Colonic mucosa (tissue), 4 donors: Measurements from ENCODE around the gene CALML6. TPM values are rescaled to one million over a fixed set of nuclear protein-coding genes. Genes with fewer than 3 reads are reported as not detected.

Experiments used
- DNase-seq: peaks from one replicate; pipeline ENCODE4 v3.0.0-alpha.2; 2020
- H3K27ac ChIP-seq: fragments of 200-600 bp; one replicate; pipeline ENCODE4 v1.8.0; 2021
- H3K27me3 ChIP-seq: fragments of 200-600 bp; one replicate; pipeline ENCODE4 v1.8.0; 2021
- H3K36me3 ChIP-seq: fragments of 200-600 bp; one replicate; pipeline ENCODE4 v1.8.0; 2021
- H3K4me1 ChIP-seq: fragments of 200-600 bp; one replicate; pipeline ENCODE4 v1.8.0; 2021; ENCODE audit warnings: mild to moderate bottlenecking
- H3K4me3 ChIP-seq: fragments of 200-600 bp; one replicate; pipeline ENCODE4 v1.8.0; 2021
- H3K9ac ChIP-seq, 2 donors: one replicate each; pipeline ENCODE4 v1.7.0; 2013; ENCODE audit warnings: control low read depth in 2 of 2, low read depth in 2 of 2, low read length in 2 of 2
- H3K9me3 ChIP-seq: fragments of 200-600 bp; one replicate; pipeline ENCODE4 v1.8.0; 2021
- intact Hi-C: fragments of 100-400 bp; cut with DNase I; formaldehyde crosslinking; loops from one replicate; pipeline ENCODE4 v1.14.1; 2022
- total RNA-seq, 2 donors: library from RNA; stranded (reverse); fragmentation: NEBNext Ultra II Directional in 1 of 2; extraction: Animal tissue kit (Norgen Biotek cat#: 25700) in 1 of 2; gene quantifications; one replicate each; pipeline ENCODE4 v1.2.1, GENCODE V29; 2021
- TF ChIP-seq, protein P1 (sequence below): fragments of 200-600 bp; IDR thresholded peaks from one replicate; pipeline ENCODE4 v1.8.0; 2022; ENCODE audit warnings: antibody characterized with exemption, mild to moderate bottlenecking
- donor health status: healthy.
- donor health status: DM: no; HTN: no; CAD: no.
- donor health status: DM: no; HTN: no; CAD: no.

Gene CALML6
- total RNA-seq, 2 donors from 2014 or later, result 0.17 TPM; not detected in 1

DNA sequence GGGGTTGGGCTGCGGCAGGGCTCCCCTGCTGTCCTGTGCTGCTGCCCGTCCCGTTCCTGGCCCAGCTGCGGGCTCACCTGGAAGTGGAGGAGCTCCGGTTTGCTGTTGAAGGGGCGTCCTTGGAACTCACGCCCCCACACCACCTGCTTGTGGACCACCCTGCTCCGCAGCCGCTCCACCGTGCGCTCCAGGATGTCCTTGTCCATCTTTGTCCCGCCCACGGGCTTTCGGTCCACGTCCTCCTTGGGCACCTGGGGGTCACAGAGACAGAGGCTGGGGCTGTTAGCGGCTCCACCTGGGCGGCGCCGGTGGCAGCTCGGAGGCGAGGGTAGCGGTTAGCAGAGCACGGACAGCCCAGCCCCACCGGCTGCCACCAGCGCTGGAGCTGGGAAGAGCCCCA is 49.8 kb downstream of the CALML6 start:
- no peaks in the 10 kb centered on the region for H3K36me3 ChIP-seq
- no peaks in the 10 kb centered on the region for H3K4me1 ChIP-seq
- intact Hi-C loops, result loop anchor here (5.0 to 10.0 kb wide), 2 partner anchors 72 to 210 kb away; no protein-coding TSS in a partner anchor
- DNase-seq, result no peak
- no peak overlapping the region for H3K4me3 ChIP-seq
- H3K27me3 ChIP-seq, result peaks cover 3% of the 10 kb centered on the region
- TF ChIP-seq, protein P1, sequence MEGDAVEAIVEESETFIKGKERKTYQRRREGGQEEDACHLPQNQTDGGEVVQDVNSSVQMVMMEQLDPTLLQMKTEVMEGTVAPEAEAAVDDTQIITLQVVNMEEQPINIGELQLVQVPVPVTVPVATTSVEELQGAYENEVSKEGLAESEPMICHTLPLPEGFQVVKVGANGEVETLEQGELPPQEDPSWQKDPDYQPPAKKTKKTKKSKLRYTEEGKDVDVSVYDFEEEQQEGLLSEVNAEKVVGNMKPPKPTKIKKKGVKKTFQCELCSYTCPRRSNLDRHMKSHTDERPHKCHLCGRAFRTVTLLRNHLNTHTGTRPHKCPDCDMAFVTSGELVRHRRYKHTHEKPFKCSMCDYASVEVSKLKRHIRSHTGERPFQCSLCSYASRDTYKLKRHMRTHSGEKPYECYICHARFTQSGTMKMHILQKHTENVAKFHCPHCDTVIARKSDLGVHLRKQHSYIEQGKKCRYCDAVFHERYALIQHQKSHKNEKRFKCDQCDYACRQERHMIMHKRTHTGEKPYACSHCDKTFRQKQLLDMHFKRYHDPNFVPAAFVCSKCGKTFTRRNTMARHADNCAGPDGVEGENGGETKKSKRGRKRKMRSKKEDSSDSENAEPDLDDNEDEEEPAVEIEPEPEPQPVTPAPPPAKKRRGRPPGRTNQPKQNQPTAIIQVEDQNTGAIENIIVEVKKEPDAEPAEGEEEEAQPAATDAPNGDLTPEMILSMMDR, result no peak
- no peaks in the 10 kb centered on the region for H3K9me3 ChIP-seq
- H3K27ac ChIP-seq, result no peak overlapping the region
- no peak overlapping the region for H3K9ac ChIP-seq

DNA sequence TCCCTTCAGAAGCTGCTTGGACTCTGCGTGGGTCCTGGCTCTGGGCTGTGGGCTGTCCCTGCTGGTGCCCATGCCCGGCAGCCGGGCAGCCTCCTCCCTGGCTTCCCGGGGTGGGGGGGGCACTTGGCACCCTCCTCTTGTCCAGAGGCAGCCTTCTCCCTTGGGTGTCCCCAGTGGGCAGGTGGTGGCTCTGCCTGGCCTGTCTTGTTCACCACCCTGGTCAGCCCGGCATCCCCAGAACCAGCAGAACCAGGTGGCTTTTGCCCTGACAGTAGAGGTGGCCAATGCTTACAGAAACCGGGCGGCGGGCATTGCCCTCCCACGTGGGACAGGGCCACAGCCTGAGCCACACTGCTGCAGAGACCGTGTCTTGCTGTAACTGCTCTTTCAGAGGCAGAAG is 50.5 kb downstream of the CALML6 start:
- Histone ChIP-seq H3K36me3 (no peaks in the 10 kb centered on the region), H3K9me3 (no peaks in the 10 kb centered on the region), H3K4me3 (no peak overlapping the region), H3K27ac (no peak overlapping the region), H3K9ac (no peak overlapping the region), H3K4me1 (no peaks in the 10 kb centered on the region), H3K27me3 (peaks cover 3% of the 10 kb centered on the region)
- intact Hi-C loops, result loop anchor here (10.0 kb wide), 1 partner anchor 209 kb away; no protein-coding TSS in a partner anchor
- TF ChIP-seq, protein P1, result no peak
- DNase-seq, result no peak

DNA sequence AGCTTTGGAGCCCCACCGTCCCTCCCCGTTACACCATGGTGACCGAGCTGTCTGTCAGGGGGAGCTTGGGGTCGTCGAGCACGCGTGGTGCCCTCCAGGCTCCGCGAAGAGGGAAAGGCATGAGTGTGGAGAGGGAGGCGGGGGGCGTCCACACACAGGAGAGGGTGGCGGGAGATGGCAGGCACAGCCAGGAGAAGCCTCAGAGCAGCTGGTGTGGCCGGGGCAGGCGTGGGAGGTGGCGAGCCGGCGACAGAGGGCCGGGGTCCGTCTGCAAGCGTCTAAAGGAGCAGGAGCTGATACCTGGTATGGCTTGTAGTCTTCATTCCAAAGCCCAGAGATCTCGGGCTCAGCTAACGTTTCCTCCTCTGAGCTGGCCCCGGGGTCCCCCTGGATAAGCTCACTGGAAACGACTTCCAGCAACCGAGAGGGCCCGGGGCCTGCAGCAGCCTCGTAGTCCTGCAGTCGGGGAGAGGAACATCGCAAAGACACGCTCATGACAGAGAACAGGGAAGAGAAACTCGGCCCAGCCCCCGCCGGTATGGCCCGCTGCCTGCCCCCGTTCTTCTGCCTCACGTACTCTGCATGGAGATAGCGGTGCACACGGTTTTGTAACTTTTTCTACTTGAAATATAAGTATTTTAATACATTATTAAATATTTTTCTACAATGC is 51.1 kb downstream of the CALML6 start:
- no peak for DNase-seq
- Histone ChIP-seq H3K4me1 (no peaks in the 10 kb centered on the region), H3K27me3 (peaks cover 3% of the 10 kb centered on the region), H3K36me3 (no peaks in the 10 kb centered on the region), H3K4me3 (no peak overlapping the region), H3K9me3 (no peaks in the 10 kb centered on the region), H3K9ac (no peak overlapping the region), H3K27ac (no peak overlapping the region)
- intact Hi-C loops, result loop anchor here (10.0 kb wide), 1 partner anchor 209 kb away; no protein-coding TSS in a partner anchor
- TF ChIP-seq, protein P1, result no peak

Other genes with a start within 250 kb of the CALML6 start
- gene SLC35E2B, start 222.5 kb upstream of the CALML6 start, total RNA-seq, result 10 to 100 TPM; 41.5 to 57.8 TPM
- gene CDK11A, start 190.9 kb upstream of the CALML6 start, total RNA-seq, result 10 to 100 TPM; 52.2 to 58.5 TPM
- 100 to 1,000 TPM; 122 to 146 TPM for gene NADK, start 136.8 kb upstream of the CALML6 start, total RNA-seq
- gene GNB1, start 24.2 kb upstream of the CALML6 start, total RNA-seq, result 100 to 1,000 TPM; 281 to 367 TPM
- gene TMEM52, start 4.0 kb downstream of the CALML6 start, total RNA-seq, result 1 to 10 TPM; 3.5 to 9.8 TPM
- gene CFAP74, start 88.5 kb downstream of the CALML6 start, total RNA-seq, result under 1 TPM; 0.10 to 0.16 TPM
- under 1 TPM; 0.15 to 0.21 TPM for gene GABRD, start 104.1 kb downstream of the CALML6 start, total RNA-seq
- gene PRKCZ, start 135.2 kb downstream of the CALML6 start, total RNA-seq, result 10 to 100 TPM; 50.4 to 72.2 TPM